OCI-M2 (cell line): ENCODE results near the gene RNF32.
A peak's percentile ranks its signal among the peaks of the same experiment; 100 is the strongest.

Experiments
- DNase-seq: peaks from one replicate; lab custom pipeline; 2025; ENCODE audit not compliant: unreplicated experiment; lab: John Stamatoyannopoulos, UW

Gene RNF32

GRCh38 chr7:156640257-156640948, at the start of gene RNF32:
Gene RNF32 (plus strand): TSS chr7:156640774. CDS start chr7:156643878, 3,104 bp downstream.
- peak; percentile 88 for DNase-seq

- DNase-seq, result no peak
Measured at GRCh38 chr7:156592155-156592884, 48.3 kb upstream of the RNF32 start.

- no peak for DNase-seq
Measured at GRCh38 chr7:156594283-156595080, 46.1 kb upstream of the RNF32 start.

- DNase-seq, result no peak
Measured at GRCh38 chr7:156600496-156600895, 40.1 kb upstream of the RNF32 start.

GRCh38 chr7:156602283-156602682, 38.3 kb upstream of the RNF32 start:
- no peak for DNase-seq

- DNase-seq, result no peak
Measured at GRCh38 chr7:156603011-156603410, 37.6 kb upstream of the RNF32 start.

- DNase-seq, result no peak
Measured at GRCh38 chr7:156603629-156604028, 36.9 kb upstream of the RNF32 start.

- DNase-seq, result no peak
Measured at GRCh38 chr7:156604311-156604710, 36.3 kb upstream of the RNF32 start.

- DNase-seq, result no peak
Measured at GRCh38 chr7:156604836-156605695, 35.5 kb upstream of the RNF32 start.

GRCh38 chr7:156606135-156606534, 34.4 kb upstream of the RNF32 start:
- DNase-seq, result no peak

GRCh38 chr7:156606691-156607331, 33.8 kb upstream of the RNF32 start:
- DNase-seq, result no peak

- no peak for DNase-seq
Measured at GRCh38 chr7:156607332-156608172, 33.0 kb upstream of the RNF32 start.

- DNase-seq, result no peak
Measured at GRCh38 chr7:156608173-156608478, 32.4 kb upstream of the RNF32 start.

- DNase-seq, result no peak
Measured at GRCh38 chr7:156609010-156609877, 31.3 kb upstream of the RNF32 start.

- no peak for DNase-seq
Measured at GRCh38 chr7:156610130-156610529, 30.4 kb upstream of the RNF32 start.

- no peak for DNase-seq
Measured at GRCh38 chr7:156610601-156611000, 30.0 kb upstream of the RNF32 start.

GRCh38 chr7:156611014-156612010, 29.3 kb upstream of the RNF32 start:
- no peak for DNase-seq
